CD4-positive, alpha-beta memory T cell (primary cell): Measurements from ENCODE around the gene TBP. TPM values are rescaled to one million over a fixed set of nuclear protein-coding genes. Genes with fewer than 3 reads are reported as not detected.

Experiments
- CTCF ChIA-PET: fragments of 350-600 bp; sonication (Branson Sonifier 250); formaldehyde crosslinking; loops from one replicate; lab custom pipeline; 2021; ENCODE audit warnings: inconsistent platforms; ENCODE audit not compliant: partially characterized antibody; lab: Charles Lee
- POLR2A ChIA-PET: fragments of 350-600 bp; sonication (Branson Sonifier 250); formaldehyde crosslinking; loops from one replicate; lab custom pipeline; 2021; ENCODE audit not compliant: partially characterized antibody; lab: Charles Lee
- DNase-seq, 5 donors: peaks; one replicate each; pipeline versions ENCODE4 v3.0.0 to v3.0.0-alpha.2; 2020 to 2022; ENCODE audit warnings: mixed read lengths in 1 of 5
- H3K27ac ChIP-seq: one replicate; pipeline ENCODE4 v1.7.0; 2013; ENCODE audit warnings: low read depth, low read length
- H3K27me3 ChIP-seq: 2 replicates; pipeline ENCODE4 v1.7.0; 2013; ENCODE audit warnings: mild to moderate bottlenecking, low read length, moderate library complexity; ENCODE audit not compliant: insufficient read depth
- H3K36me3 ChIP-seq: 2 replicates; pipeline ENCODE4 v1.7.0; 2013; ENCODE audit warnings: mild to moderate bottlenecking, low read length, moderate library complexity; ENCODE audit not compliant: insufficient read depth
- H3K4me1 ChIP-seq: 2 replicates; pipeline ENCODE4 v1.7.0; 2013; ENCODE audit warnings: mild to moderate bottlenecking, low read length, moderate library complexity; ENCODE audit not compliant: insufficient read depth
- H3K4me3 ChIP-seq, 2 donors: one replicate each; pipeline ENCODE4 v1.7.0; 2013; ENCODE audit warnings: low read length in 2 of 2, mild to moderate bottlenecking in 1 of 2
- H3K9me3 ChIP-seq, 2 donors: one replicate each; pipeline ENCODE4 v1.7.0; 2013; ENCODE audit warnings: low read length in 2 of 2, control low read depth in 1 of 2; ENCODE audit not compliant: control insufficient read depth in 1 of 2
- H3K27ac Mint-ChIP-seq, 7 donors: one replicate each; pipeline ENCODE4 v1.8.0; 2020 to 2021; ENCODE audit warnings: mixed read lengths in 7 of 7, mild to moderate bottlenecking in 6 of 7, inconsistent platforms in 3 of 7, moderate library complexity in 3 of 7
- H3K27me3 Mint-ChIP-seq, 2 donors: one replicate each; pipeline ENCODE4 v1.8.0; 2020 to 2021; ENCODE audit warnings: mixed read lengths in 2 of 2
- H3K36me3 Mint-ChIP-seq, 2 donors: one replicate each; pipeline ENCODE4 v1.8.0; 2020 to 2021; ENCODE audit warnings: mixed read lengths in 2 of 2, inconsistent platforms in 1 of 2, mild to moderate bottlenecking in 1 of 2
- H3K4me1 Mint-ChIP-seq, 4 donors: one replicate each; pipeline ENCODE4 v1.8.0; 2020 to 2021; ENCODE audit warnings: mixed read lengths in 4 of 4, mild to moderate bottlenecking in 1 of 4
- H3K4me3 Mint-ChIP-seq, 8 donors: one replicate each; pipeline ENCODE4 v1.8.0; 2020 to 2021; ENCODE audit warnings: mixed read lengths in 8 of 8, mild to moderate bottlenecking in 7 of 8, moderate library complexity in 6 of 8, inconsistent platforms in 3 of 8
- H3K9me3 Mint-ChIP-seq, 8 donors: one replicate each; pipeline ENCODE4 v1.8.0; 2020 to 2021; ENCODE audit warnings: mixed read lengths in 8 of 8, mild to moderate bottlenecking in 5 of 8, inconsistent platforms in 3 of 8, moderate library complexity in 1 of 8
- intact Hi-C: fragments of 100-400 bp; cut with micrococcal nuclease; formaldehyde crosslinking; loops from one replicate; pipeline ENCODE4 v1.15.1; 2023
- polyA plus RNA-seq, 2 donors: library from polyadenylated mRNA; unstranded; fragments of 300-500 nt; fragmentation: Illumina TruSeq; gene quantifications; one replicate each; pipeline ENCODE4 v1.2.3, GENCODE V29; 2021
- total RNA-seq, 2 experiments: library from RNA; stranded (reverse); gene quantifications; one replicate each; pipeline ENCODE4 v1.2.3, GENCODE V29; 2021

Gene TBP
- total and polyA plus RNA-seq, 4 experiments from 2014 or later, result 13.5 to 27.5 (median 24.8) TPM

DNA sequence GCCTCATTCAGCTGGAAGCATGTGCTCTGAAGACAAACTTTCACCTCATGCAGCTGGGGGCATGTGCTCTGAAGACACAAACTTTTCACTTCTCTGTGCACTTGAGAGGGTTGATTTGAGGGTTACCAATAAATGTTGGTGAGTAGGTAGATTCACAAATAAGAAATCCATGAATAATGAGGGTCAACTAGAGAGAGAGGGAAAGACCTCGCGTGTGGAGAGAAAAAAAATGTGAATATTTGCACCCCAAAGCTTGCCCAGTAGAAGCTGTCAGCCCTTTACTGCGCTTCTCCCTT lies 44.5 kb upstream of the TBP start:
- H3K9me3 ChIP-seq, result no peaks in the 10 kb centered on the region
- Mint-ChIP-seq H3K27ac (no peak overlapping the region), H3K9me3 (peaks cover 0 to 3% (median 0%) of the 10 kb centered on the region in 8 donors), H3K27me3 (peaks cover 11 to 25% of the 10 kb centered on the region in 2 donors), H3K4me3 (no peak overlapping the region), H3K36me3 (no peaks in the 10 kb centered on the region), H3K4me1 (no peaks in the 10 kb centered on the region)
- intact Hi-C loops, result no loop called here
- CTCF ChIA-PET, result interaction anchor here (0.9 kb wide), 1 partner anchor 10 kb away, joined by 3 read pairs; no protein-coding TSS in a partner anchor
- POLR2A ChIA-PET, result no interaction called here
- H3K27ac ChIP-seq, result no peak overlapping the region
- no peaks in the 10 kb centered on the region for H3K36me3 ChIP-seq
- no peak overlapping the region for H3K4me3 ChIP-seq
- DNase-seq, result no peak
- H3K4me1 ChIP-seq, result no peaks in the 10 kb centered on the region
- no peaks in the 10 kb centered on the region for H3K27me3 ChIP-seq

DNA sequence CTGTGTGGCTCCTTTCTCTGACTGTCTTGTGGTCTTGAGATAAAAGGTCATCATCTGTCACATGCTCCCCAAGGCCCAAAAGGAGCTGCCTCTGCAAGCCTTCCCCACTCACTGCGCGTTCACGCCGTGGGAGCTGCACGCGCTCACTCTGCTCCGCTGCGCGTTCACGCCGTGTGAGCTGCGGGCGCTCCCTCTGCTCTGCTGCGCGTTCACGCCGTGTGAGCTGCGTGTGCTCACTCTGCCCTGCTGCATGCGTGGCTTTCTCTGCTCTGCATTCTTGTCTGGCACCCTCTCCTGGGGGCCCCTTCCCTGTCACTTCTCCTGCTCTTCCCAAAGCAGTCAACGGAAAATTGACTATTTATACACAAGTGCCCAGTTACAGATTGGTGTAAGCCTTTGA lies 43.5 kb upstream of the TBP start:
- DNase-seq, result no peak
- H3K27ac ChIP-seq, result no peak overlapping the region
- H3K27me3 ChIP-seq, result no peaks in the 10 kb centered on the region
- intact Hi-C loops, result no loop called here
- H3K27me3 Mint-ChIP-seq, result peaks cover 5 to 25% of the 10 kb centered on the region in 2 donors
- H3K9me3 ChIP-seq, result no peaks in the 10 kb centered on the region
- ChIA-PET POLR2A (no interaction called here), CTCF (interaction anchor here (0.9 to 1.5 kb wide), 3 partner anchors 9 to 720 kb away, joined by 3 to 5 read pairs (median 3); no protein-coding TSS in a partner anchor)
- peaks cover 0 to 3% (median 0%) of the 10 kb centered on the region in 8 donors for H3K9me3 Mint-ChIP-seq
- H3K4me1 ChIP-seq, result no peaks in the 10 kb centered on the region
- no peaks in the 10 kb centered on the region for H3K36me3 ChIP-seq
- H3K4me3 ChIP-seq, result no peak overlapping the region
- H3K36me3 Mint-ChIP-seq, result no peaks in the 10 kb centered on the region
- H3K4me1 Mint-ChIP-seq, result no peaks in the 10 kb centered on the region
- H3K4me3 Mint-ChIP-seq, result no peak overlapping the region
- H3K27ac Mint-ChIP-seq, result no peak overlapping the region

DNA sequence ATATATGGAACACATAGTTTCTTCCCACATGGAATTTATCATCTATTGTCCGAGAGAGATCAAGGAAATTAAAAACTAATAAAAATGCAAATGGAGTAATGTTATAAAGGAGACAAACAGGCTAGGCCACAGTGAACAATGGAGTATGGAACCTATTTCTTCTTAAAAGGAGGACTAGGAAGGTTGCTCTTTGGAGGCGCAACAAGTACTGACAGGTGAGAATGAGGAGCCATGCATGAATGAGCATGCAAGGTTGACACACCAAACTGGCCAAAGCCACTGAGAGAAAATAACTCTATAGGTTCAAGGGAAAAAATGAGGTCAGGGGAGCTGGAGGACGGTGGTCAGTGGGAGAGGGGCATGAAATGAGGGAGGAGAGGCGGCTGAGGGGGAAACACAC lies 41.9 kb upstream of the TBP start:
- H3K36me3 Mint-ChIP-seq, result no peaks in the 10 kb centered on the region
- intact Hi-C loops, result no loop called here

DNA sequence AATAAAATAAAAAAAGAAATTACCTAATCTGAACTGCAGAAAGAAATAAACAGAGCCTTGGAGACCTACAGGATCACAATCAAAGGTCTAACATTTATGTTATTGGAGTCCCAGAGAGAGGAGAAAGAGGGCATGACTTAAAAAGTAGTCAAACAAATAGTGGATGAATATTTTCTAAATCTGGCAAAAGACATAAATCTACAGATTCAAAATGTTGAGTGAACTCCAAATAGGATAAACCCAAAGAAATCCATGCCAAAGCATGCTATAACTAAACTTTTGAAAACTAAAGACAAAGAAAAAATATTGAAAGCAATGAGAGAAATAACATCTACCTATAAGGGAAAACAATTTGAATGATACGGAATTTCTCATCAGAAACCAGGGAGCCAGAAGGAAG lies 39.3 kb upstream of the TBP start:
- CTCF ChIA-PET, result no interaction called here
- POLR2A ChIA-PET, result no interaction called here

More for the DNA sequence above, 41.9 kb upstream of the TBP start:
- Histone ChIP-seq H3K27me3 (no peaks in the 10 kb centered on the region), H3K36me3 (no peaks in the 10 kb centered on the region), H3K27ac (no peak overlapping the region), H3K9me3 (no peaks in the 10 kb centered on the region), H3K4me1 (peaks cover 3% of the 10 kb centered on the region), H3K4me3 (no peak overlapping the region)
- Mint-ChIP-seq H3K4me3 (no peak overlapping the region), H3K4me1 (peaks cover 0 to 2% (median 0%) of the 10 kb centered on the region in 4 donors), H3K27ac (no peak overlapping the region), H3K27me3 (peaks cover 5 to 23% of the 10 kb centered on the region in 2 donors), H3K9me3 (peaks cover 0 to 4% (median 0%) of the 10 kb centered on the region in 8 donors)
- ChIA-PET CTCF (interaction anchor here (1.7 kb wide), 1 partner anchor 722 kb away, joined by 6 read pairs; no protein-coding TSS in a partner anchor), POLR2A (no interaction called here)
- no peak for DNase-seq

DNA sequence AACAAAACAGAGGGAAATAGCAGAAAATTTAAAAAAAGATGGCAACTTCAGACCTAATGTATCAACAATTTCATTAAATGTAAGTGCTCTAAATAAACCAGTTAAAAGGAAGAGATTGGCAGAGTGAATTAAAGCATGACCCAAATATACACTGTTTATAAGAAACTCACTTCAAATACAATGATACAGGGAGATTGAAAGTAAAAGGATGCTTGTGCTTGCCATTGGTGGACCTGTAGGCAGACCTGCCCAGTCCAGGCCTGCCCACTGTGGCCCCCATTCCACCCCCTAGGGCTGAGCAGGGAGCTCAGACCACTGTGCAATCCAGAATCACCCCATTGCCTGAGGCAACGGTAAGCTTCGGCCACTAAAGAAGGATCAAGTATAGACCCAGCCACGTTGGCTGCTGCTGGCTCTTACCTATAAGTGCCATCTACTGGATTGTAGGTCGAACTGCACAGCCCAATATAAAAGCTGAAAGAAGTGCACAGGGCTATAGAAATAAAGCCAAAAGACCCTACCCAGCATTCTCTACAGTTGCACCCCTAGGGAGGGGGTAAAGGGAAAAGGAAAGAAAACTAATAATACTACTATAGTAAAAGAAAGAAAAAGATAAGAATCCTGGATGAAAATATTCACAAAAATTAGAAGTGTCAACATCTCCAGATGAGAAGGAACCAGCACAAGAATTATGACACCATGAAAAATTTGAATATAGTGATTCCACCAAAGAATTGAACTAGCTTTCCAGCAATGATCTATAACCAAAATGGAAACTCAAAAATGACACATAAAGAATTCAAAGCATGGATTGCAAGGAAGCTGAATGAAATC lies 37.2 kb upstream of the TBP start:
- Histone ChIP-seq H3K36me3 (no peaks in the 10 kb centered on the region), H3K9me3 (no peaks in the 10 kb centered on the region), H3K27me3 (peaks cover 3% of the 10 kb centered on the region), H3K4me3 (no peak overlapping the region), H3K27ac (no peak overlapping the region), H3K4me1 (peaks cover 3% of the 10 kb centered on the region)
- ChIA-PET CTCF (interaction anchor here (0.7 to 3.3 kb wide), 16 partner anchors 9 to 1624 kb away, joined by 3 to 47 read pairs (median 4); no protein-coding TSS in a partner anchor), POLR2A (interaction anchor here (0.7 kb wide), 1 partner anchor 241 kb away, joined by 3 read pairs; no protein-coding TSS in a partner anchor)
- H3K9me3 Mint-ChIP-seq, result peaks cover 0 to 2% (median 0%) of the 10 kb centered on the region in 8 donors
- H3K4me1 Mint-ChIP-seq, result peaks cover 0 to 2% (median 0%) of the 10 kb centered on the region in 4 donors
- H3K36me3 Mint-ChIP-seq, result no peaks in the 10 kb centered on the region
- H3K27me3 Mint-ChIP-seq, result peaks cover 12 to 23% of the 10 kb centered on the region in 2 donors
- intact Hi-C loops, result loop anchor here (1.0 to 2.0 kb wide), 6 partner anchors 527 to 1622 kb away; no protein-coding TSS in a partner anchor
- peak overlapping the region in 6 of 8 donors; percentile 46 to 77 (median 70) for H3K4me3 Mint-ChIP-seq
- H3K27ac Mint-ChIP-seq, result no peak overlapping the region
- DNase-seq, result peak; percentile 40 to 53 (median 48)

More for the DNA sequence above, 39.3 kb upstream of the TBP start:
- Mint-ChIP-seq H3K4me1 (peaks cover 0 to 2% (median 0%) of the 10 kb centered on the region in 4 donors), H3K27ac (no peak overlapping the region), H3K9me3 (peaks cover 0 to 3% (median 0%) of the 10 kb centered on the region in 8 donors), H3K27me3 (peaks cover 12 to 24% of the 10 kb centered on the region in 2 donors), H3K4me3 (no peak overlapping the region), H3K36me3 (no peaks in the 10 kb centered on the region)
- Histone ChIP-seq H3K9me3 (no peaks in the 10 kb centered on the region), H3K36me3 (no peaks in the 10 kb centered on the region), H3K4me1 (peaks cover 3% of the 10 kb centered on the region), H3K4me3 (no peak overlapping the region), H3K27me3 (peaks cover 3% of the 10 kb centered on the region), H3K27ac (no peak overlapping the region)
- intact Hi-C loops, result no loop called here
- DNase-seq, result no peak

DNA sequence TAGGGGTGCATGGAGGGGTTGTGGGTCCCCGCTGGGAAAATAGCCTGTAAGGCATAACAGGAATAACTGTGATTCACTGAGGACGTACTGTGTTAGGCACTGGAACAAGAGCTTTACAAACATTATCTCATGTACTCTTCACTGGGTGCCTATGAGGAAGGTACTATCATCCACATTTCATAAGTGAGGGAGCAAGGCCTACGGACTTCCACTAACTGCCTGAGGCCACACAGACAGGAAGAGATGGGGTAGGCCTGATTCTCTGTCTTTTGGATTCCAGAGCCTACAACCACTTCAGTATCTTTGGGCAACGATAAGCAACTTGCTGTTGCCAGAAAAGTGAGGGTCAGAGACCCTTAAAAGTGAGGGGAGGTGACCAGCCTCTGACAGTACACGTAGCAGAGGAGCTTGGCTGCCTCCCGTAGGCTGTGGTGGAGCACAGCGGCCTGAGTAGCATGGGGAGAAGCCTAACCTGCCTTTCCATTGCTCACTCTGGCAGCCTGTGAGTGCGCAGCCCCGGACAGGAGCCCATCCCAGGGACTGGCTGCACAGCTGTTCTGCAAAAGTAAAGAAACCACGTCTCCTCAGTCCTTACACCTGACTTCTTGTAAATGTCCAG lies 31.5 kb upstream of the TBP start:
- intact Hi-C loops, result no loop called here
- H3K27me3 ChIP-seq, result peaks cover 9% of the 10 kb centered on the region
- Mint-ChIP-seq H3K27ac (no peak overlapping the region), H3K4me3 (no peak overlapping the region), H3K4me1 (no peaks in the 10 kb centered on the region), H3K27me3 (peaks cover 7% of the 10 kb centered on the region in 2 donors), H3K9me3 (no peaks in the 10 kb centered on the region), H3K36me3 (no peaks in the 10 kb centered on the region)
- CTCF ChIA-PET, result interaction anchor here (0.8 to 1.2 kb wide), 3 partner anchors 692 to 1565 kb away, joined by 3 read pairs; no protein-coding TSS in a partner anchor
- H3K27ac ChIP-seq, result no peak overlapping the region
- POLR2A ChIA-PET, result no interaction called here
- H3K4me1 ChIP-seq, result no peaks in the 10 kb centered on the region
- H3K36me3 ChIP-seq, result no peaks in the 10 kb centered on the region
- H3K9me3 ChIP-seq, result no peaks in the 10 kb centered on the region
- H3K4me3 ChIP-seq, result no peak overlapping the region
- DNase-seq, result no peak
